Fibroblast of villous mesenchyme (primary cell): ENCODE measurements around the gene ATXN3. TPM values are rescaled to one million over a fixed set of nuclear protein-coding genes. Genes with fewer than 3 reads are reported as not detected.

Experiments used
- DNase-seq: peaks from one replicate; pipeline ENCODE4 v3.0.0-alpha.2; 2010; ENCODE audit warnings: low read depth
- H3K4me3 ChIP-seq: 2 replicates; pipeline ENCODE4 v1.5.1; 2011; ENCODE audit warnings: low read depth, mild to moderate bottlenecking, low read length
- total RNA-seq: library from RNA; depleted of rRNA; stranded (reverse); fragments of >200 nt; gene quantifications from 2 replicates; pipeline ENCODE4 v1.2.3, GENCODE V29; 2012
- TF ChIP-seq, protein P1 (sequence below): IDR thresholded peaks from 2 replicates; pipeline ENCODE4 v1.5.1; 2012; ENCODE audit warnings: low read depth, mild to moderate bottlenecking, low read length; ENCODE audit not compliant: insufficient read depth

ATXN3 gene
- total RNA-seq, 1 donor, result 21.6 TPM

DNA sequence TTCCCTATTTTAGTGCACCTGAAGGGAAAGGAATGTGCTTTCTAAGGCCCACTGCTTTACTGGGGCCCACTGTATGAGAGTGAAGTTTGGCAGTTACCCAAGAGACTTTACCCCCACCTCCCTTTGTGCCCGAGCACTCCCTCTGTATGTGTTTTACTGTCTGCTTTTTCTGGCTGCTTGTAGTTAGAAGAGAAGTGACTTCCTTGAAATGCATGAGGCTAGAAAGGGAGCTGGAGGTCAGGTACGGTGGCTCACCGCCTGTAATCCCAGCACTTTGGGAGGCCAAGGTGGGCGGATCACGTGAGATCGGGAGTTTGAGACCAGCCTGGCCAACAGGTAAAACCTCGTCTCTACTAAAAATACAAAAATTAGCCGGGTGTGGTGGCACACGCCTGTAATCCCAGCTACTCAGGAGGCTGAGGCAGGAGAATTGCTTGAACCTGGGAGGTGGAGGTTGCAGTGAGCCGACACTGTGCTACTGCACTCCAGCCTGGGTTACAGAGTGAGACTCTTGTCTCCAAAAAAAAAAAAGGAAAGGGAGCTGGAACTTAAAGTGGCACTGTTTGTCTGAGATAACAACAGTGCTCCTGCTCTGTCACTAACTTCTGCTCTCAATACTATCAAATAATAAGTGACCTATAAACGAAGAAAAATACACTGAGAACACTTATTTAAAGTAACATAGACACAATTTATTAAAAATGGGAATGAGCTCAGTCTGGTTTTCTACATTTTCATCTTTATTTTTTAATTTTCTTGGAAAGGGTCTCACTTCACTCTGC is 72.3 kb downstream of the ATXN3 start:
- TF ChIP-seq, protein P1, sequence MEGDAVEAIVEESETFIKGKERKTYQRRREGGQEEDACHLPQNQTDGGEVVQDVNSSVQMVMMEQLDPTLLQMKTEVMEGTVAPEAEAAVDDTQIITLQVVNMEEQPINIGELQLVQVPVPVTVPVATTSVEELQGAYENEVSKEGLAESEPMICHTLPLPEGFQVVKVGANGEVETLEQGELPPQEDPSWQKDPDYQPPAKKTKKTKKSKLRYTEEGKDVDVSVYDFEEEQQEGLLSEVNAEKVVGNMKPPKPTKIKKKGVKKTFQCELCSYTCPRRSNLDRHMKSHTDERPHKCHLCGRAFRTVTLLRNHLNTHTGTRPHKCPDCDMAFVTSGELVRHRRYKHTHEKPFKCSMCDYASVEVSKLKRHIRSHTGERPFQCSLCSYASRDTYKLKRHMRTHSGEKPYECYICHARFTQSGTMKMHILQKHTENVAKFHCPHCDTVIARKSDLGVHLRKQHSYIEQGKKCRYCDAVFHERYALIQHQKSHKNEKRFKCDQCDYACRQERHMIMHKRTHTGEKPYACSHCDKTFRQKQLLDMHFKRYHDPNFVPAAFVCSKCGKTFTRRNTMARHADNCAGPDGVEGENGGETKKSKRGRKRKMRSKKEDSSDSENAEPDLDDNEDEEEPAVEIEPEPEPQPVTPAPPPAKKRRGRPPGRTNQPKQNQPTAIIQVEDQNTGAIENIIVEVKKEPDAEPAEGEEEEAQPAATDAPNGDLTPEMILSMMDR, result no peak
- H3K4me3 ChIP-seq, result no peak overlapping the region
- no peak for DNase-seq

- no peak overlapping the region for H3K4me3 ChIP-seq
- TF ChIP-seq, protein P1, result no peak
- no peak for DNase-seq
These were observed 72.9 kb downstream of the ATXN3 start for GRCh38 chr14:92033433-92033832.

DNA sequence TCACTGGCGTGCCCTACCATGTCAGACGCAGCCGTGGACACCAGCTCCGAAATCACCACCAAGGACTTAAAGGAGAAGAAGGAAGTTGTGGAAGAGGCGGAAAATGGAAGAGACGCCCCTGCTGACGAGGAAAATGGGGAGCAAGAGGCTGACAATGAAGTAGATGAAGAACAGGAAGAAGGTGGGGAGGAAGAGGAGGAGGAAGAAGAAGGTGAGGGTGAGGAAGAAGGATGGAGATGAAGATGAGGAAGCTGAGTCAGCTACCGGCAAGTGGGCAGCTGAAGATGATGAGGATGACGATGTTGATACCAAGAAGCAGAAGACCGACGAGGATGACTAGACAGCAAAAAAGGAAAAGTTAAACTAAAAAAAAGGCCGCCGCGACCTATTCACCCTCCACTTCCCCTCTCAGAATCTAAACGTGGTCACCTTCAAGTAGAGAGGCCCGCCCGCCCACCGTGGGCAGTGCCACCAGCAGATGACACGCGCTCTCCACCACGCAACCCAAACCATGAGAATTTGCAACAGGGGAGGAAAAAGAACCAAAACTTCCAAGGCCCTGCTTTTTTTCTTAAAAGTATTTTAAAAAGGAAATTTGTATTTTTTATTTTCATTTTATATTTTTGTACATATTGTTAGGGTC is 79.7 kb downstream of the ATXN3 start:
- H3K4me3 ChIP-seq, result no peak overlapping the region
- DNase-seq, result no peak
- TF ChIP-seq, protein P1, result no peak

DNA sequence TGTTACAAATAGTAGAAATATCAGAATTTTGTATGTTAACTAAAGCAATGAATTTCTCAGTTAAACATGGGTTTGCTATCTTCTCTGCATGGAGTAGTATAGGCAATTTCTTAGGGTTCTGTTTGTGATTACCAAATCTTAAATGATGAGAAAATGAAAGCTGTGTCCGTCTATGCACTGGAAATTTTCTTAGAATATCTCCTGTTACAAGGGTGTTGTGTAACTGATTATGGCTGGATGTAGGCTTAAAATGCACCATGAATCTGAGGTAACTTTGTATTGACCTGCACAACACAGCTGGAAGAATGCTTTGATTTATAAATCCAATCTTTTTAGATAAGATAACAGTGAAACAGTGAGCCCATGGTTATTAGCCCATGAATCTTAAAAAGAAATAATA is 84.3 kb downstream of the ATXN3 start:
- DNase-seq, result peak; percentile 37
- TF ChIP-seq, protein P1, result no peak
- H3K4me3 ChIP-seq, result no peak overlapping the region

GRCh38 chr14:92021523-92021922 is 84.9 kb downstream of the ATXN3 start:
- H3K4me3 ChIP-seq, result no peak overlapping the region
- TF ChIP-seq, protein P1, result no peak
- no peak for DNase-seq

DNA sequence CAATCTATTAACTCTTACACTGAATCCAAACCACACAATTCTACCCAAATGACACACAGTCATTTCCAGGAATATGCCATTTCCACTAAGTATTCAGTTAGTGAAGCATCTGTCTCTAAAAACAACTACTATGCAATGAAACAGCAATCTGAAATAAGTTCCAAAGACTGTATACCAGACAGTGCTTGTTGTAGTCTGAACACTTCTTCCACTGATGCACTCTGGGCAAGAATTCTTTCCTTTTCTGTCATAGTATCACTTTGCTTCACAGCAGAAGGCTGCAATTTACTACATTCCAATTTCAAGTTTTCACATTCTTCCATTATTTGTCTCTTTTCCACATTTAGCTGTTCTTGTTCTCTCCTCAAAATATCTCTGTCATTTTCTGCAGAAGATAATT is 92.3 kb downstream of the ATXN3 start:
- no peak for DNase-seq
- no peak overlapping the region for H3K4me3 ChIP-seq
- TF ChIP-seq, protein P1, result no peak
